SU-DHL-6 (cell line): ENCODE data around the gene AMER2.

Experiments used
- H2AFZ ChIP-seq: fragments of 200-600 bp; sonication (generic); 2 replicates; pipeline ENCODE4 v1.6.1; 2014; ENCODE audit warnings: low read depth, mild to moderate bottlenecking, moderate library complexity, mixed read lengths, antibody characterized with exemption, low read length; ENCODE audit not compliant: severe bottlenecking
- H3F3A ChIP-seq: fragments of 200-600 bp; shearing (Covaris generic); 2 replicates; pipeline ENCODE4 v1.6.0; 2016; ENCODE audit warnings: antibody characterized with exemption, mild to moderate bottlenecking; ENCODE audit not compliant: insufficient read depth
- H3K27ac ChIP-seq: fragments of 200-600 bp; sonication (generic); 2 replicates; pipeline ENCODE4 v1.5.1; 2016; ENCODE audit warnings: low read depth, mild to moderate bottlenecking, low read length, moderate library complexity, mixed read lengths
- H3K27me3 ChIP-seq: fragments of 200-600 bp; sonication (generic), shearing (Covaris generic); 2 replicates; pipeline ENCODE4 v1.6.0; 2014; ENCODE audit warnings: mild to moderate bottlenecking, low read length
- H3K36me3 ChIP-seq: fragments of 200-600 bp; sonication (generic); 2 replicates; pipeline ENCODE4 v1.6.1; 2014; ENCODE audit warnings: mild to moderate bottlenecking, low read length, mixed read lengths
- H3K4me2 ChIP-seq: fragments of 300-600, 200-600 bp; shearing (Covaris generic), sonication (generic); 2 replicates; pipeline ENCODE4 v1.6.0; 2014; ENCODE audit warnings: low read length, low read depth, mild to moderate bottlenecking; ENCODE audit not compliant: poor library complexity, severe bottlenecking
- H3K4me3 ChIP-seq: fragments of 200-600 bp; sonication (generic); 2 replicates; pipeline ENCODE4 v1.5.1; 2014; ENCODE audit warnings: antibody characterized with exemption, low read length, mild to moderate bottlenecking, mixed read lengths; ENCODE audit not compliant: insufficient read depth, poor library complexity, severe bottlenecking
- H3K79me2 ChIP-seq: fragments of 200-600 bp; sonication (generic); 2 replicates; pipeline ENCODE4 v1.6.1; 2014; ENCODE audit warnings: mild to moderate bottlenecking, low read length, moderate library complexity; ENCODE audit not compliant: insufficient read depth
- H3K9ac ChIP-seq: fragments of 200-600 bp; sonication (generic); 2 replicates; pipeline ENCODE4 v1.7.0; 2014; ENCODE audit warnings: mild to moderate bottlenecking, low read length
- H3K9me2 ChIP-seq: fragments of 200-600 bp; sonication (generic); replicated peaks from 2 replicates; pipeline ENCODE4 v1.6.1; 2014; ENCODE audit warnings: low read length; ENCODE audit not compliant: insufficient read depth
- H3K9me3 ChIP-seq: fragments of 200-600 bp; sonication (generic); 2 replicates; pipeline ENCODE4 v1.6.1; 2014; ENCODE audit warnings: low read length, mixed read lengths; ENCODE audit not compliant: insufficient read depth
- H4K20me1 ChIP-seq: fragments of 200-600 bp; sonication (generic); 2 replicates; pipeline ENCODE4 v1.6.1; 2014; ENCODE audit warnings: low read depth, mild to moderate bottlenecking, antibody characterized with exemption, low read length, moderate library complexity, mixed read lengths
- EZH2phosphoT487 ChIP-seq: fragments of 200-600 bp; sonication (generic), shearing (Covaris generic); conservative IDR thresholded peaks from 2 replicates; pipeline ENCODE4 v1.6.1; 2018; ENCODE audit warnings: mild to moderate bottlenecking, antibody characterized with exemption, low read length, moderate library complexity, mixed read lengths
- TF ChIP-seq, protein P1 (sequence below): fragments of 200-600 bp; sonication (generic); IDR thresholded peaks from one replicate; pipeline ENCODE4 v1.5.1; 2017; ENCODE audit warnings: antibody characterized with exemption, mild to moderate bottlenecking, low read length, moderate library complexity; ENCODE audit not compliant: insufficient read depth, poor library complexity, severe bottlenecking

AMER2 gene

GRCh38 chr13:25168790-25169189, 3.3 kb downstream of the AMER2 start:
- H3K9ac ChIP-seq: no peak overlapping the region
- H4K20me1 ChIP-seq: no peaks in the 10 kb centered on the region
- no peaks in the 10 kb centered on the region for H3K79me2 ChIP-seq
- TF ChIP-seq, protein P1, sequence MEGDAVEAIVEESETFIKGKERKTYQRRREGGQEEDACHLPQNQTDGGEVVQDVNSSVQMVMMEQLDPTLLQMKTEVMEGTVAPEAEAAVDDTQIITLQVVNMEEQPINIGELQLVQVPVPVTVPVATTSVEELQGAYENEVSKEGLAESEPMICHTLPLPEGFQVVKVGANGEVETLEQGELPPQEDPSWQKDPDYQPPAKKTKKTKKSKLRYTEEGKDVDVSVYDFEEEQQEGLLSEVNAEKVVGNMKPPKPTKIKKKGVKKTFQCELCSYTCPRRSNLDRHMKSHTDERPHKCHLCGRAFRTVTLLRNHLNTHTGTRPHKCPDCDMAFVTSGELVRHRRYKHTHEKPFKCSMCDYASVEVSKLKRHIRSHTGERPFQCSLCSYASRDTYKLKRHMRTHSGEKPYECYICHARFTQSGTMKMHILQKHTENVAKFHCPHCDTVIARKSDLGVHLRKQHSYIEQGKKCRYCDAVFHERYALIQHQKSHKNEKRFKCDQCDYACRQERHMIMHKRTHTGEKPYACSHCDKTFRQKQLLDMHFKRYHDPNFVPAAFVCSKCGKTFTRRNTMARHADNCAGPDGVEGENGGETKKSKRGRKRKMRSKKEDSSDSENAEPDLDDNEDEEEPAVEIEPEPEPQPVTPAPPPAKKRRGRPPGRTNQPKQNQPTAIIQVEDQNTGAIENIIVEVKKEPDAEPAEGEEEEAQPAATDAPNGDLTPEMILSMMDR: no peak
- no peak for TF ChIP-seq EZH2phosphoT487
- no peaks in the 10 kb centered on the region for H3K36me3 ChIP-seq
- no peak overlapping the region for H3K27ac ChIP-seq
- H3K9me2 ChIP-seq: no peaks in the 10 kb centered on the region
- H3K9me3 ChIP-seq: no peaks in the 10 kb centered on the region
- H3K27me3 ChIP-seq: no peaks in the 10 kb centered on the region
- no peaks in the 10 kb centered on the region for H3F3A ChIP-seq
- H2AFZ ChIP-seq: no peak overlapping the region
- no peak overlapping the region for H3K4me2 ChIP-seq
- no peak overlapping the region for H3K4me3 ChIP-seq

- Histone ChIP-seq H3K79me2 (no peaks in the 10 kb centered on the region), H3K4me2 (no peak overlapping the region), H3F3A (no peaks in the 10 kb centered on the region), H3K9me2 (no peaks in the 10 kb centered on the region), H4K20me1 (no peaks in the 10 kb centered on the region), H3K27me3 (no peaks in the 10 kb centered on the region), H3K36me3 (no peaks in the 10 kb centered on the region), H3K9me3 (no peaks in the 10 kb centered on the region), H3K4me3 (no peak overlapping the region), H3K27ac (no peak overlapping the region), H2AFZ (no peak overlapping the region), H3K9ac (no peak overlapping the region)
- no peak for TF ChIP-seq EZH2phosphoT487
- TF ChIP-seq, protein P1: no peak
Measured at GRCh38 chr13:25167382-25168174, 4.5 kb downstream of the AMER2 start.

GRCh38 chr13:25166306-25166705, 5.8 kb downstream of the AMER2 start:
- no peaks in the 10 kb centered on the region for H3K36me3 ChIP-seq

More at GRCh38 chr13:25166306-25166705, 5.8 kb downstream of the AMER2 start:
- no peaks in the 10 kb centered on the region for H3K9me3 ChIP-seq
- no peaks in the 10 kb centered on the region for H3K27me3 ChIP-seq
- no peak overlapping the region for H3K4me2 ChIP-seq
- H3K4me3 ChIP-seq: no peak overlapping the region
- no peaks in the 10 kb centered on the region for H4K20me1 ChIP-seq
- no peaks in the 10 kb centered on the region for H3K9me2 ChIP-seq
- H2AFZ ChIP-seq: no peak overlapping the region
- H3K79me2 ChIP-seq: no peaks in the 10 kb centered on the region
- H3F3A ChIP-seq: no peaks in the 10 kb centered on the region
- TF ChIP-seq, protein P1: no peak
- no peak for TF ChIP-seq EZH2phosphoT487
- no peak overlapping the region for H3K27ac ChIP-seq
- H3K9ac ChIP-seq: no peak overlapping the region
